Stimulated activated memory B cell treated with anti-CD40 and anti-IgM and Interleukin-4, amounts not matched to agents 10 μg/mL and 1 μg/mL and 100 μg/mL, for 72 hours (primary cell): Measurements from ENCODE around the gene BBS12.

Experiments
- ATAC-seq: fragments of 150-1000 bp; cut with Tn5 transposase; 2 replicates; pipeline ENCODE4 v1.10.0; 2021
- H3K27ac Mint-ChIP-seq: one replicate; pipeline ENCODE4 v1.8.0; 2022; ENCODE audit warnings: mild to moderate bottlenecking, mixed read lengths
- H3K27me3 Mint-ChIP-seq: one replicate; pipeline ENCODE4 v1.8.0; 2022; ENCODE audit warnings: mixed read lengths
- H3K36me3 Mint-ChIP-seq: one replicate; pipeline ENCODE4 v1.8.0; 2022; ENCODE audit warnings: mixed read lengths
- H3K4me1 Mint-ChIP-seq: one replicate; pipeline ENCODE4 v1.8.0; 2022; ENCODE audit warnings: mixed read lengths
- H3K4me3 Mint-ChIP-seq: one replicate; pipeline ENCODE4 v1.8.0; 2022; ENCODE audit warnings: mild to moderate bottlenecking, moderate library complexity, mixed read lengths
- H3K9me3 Mint-ChIP-seq: one replicate; pipeline ENCODE4 v1.8.0; 2022; ENCODE audit warnings: mixed read lengths

BBS12 gene

DNA sequence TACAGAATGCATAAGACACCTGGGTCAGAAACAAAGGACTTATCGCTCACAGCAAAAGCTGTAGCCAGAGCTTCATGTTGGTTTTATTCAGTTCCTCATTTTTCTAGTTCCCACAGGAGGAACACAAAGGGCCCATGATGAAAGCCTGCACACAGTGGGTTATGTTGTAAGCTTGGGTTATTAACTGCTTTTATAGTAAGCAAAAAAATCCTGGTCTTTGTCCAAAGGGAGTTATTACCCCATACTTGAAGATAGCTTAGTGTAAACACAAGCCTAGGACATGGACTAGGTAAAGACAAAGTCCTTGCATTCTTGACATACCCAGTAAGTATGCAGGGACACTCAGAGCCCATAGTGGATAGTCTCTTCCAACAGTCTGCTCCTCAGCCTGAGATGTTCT, 11.7 kb downstream of the BBS12 start:
- Mint-ChIP-seq H3K36me3 (peaks cover 17% of the 10 kb centered on the region), H3K27ac (no peak overlapping the region), H3K4me3 (no peak overlapping the region), H3K9me3 (no peaks in the 10 kb centered on the region), H3K27me3 (no peaks in the 10 kb centered on the region), H3K4me1 (no peaks in the 10 kb centered on the region)
- ATAC-seq, result no peak

DNA sequence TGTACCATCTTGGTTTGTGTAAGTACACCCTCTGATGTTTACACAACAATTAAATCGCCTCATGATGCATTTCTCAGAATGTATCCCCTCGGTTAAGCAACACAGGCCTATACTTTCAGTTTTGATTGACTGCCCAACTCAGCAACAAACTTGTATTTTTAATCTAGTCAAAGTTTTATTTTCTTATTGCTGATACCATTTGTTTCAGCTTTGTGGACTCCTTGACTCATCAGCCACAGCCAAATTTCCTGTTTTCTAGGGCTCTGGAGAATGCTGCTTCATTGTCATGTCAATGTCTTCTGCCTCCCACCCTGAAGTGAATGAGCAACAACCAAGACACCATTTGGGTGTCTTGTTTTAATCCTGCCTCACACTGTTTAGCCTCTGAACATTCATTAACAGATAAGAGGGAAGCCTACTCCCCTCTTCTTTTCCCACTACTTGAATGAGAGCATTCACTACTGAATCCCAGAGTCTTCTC, 14.0 kb downstream of the BBS12 start:
- H3K4me1 Mint-ChIP-seq, result no peaks in the 10 kb centered on the region
- peaks cover 18% of the 10 kb centered on the region for H3K27me3 Mint-ChIP-seq
- no peak for ATAC-seq
- no peak overlapping the region for H3K4me3 Mint-ChIP-seq
- H3K27ac Mint-ChIP-seq, result no peak overlapping the region
- H3K36me3 Mint-ChIP-seq, result peaks cover 17% of the 10 kb centered on the region
- no peaks in the 10 kb centered on the region for H3K9me3 Mint-ChIP-seq

- Mint-ChIP-seq H3K36me3 (peaks cover 16% of the 10 kb centered on the region), H3K4me1 (no peaks in the 10 kb centered on the region), H3K27me3 (peaks cover 24% of the 10 kb centered on the region), H3K27ac (no peak overlapping the region), H3K9me3 (no peaks in the 10 kb centered on the region), H3K4me3 (no peak overlapping the region)
- no peak for ATAC-seq
Measured at GRCh38 chr4:122747068-122747467, 14.6 kb downstream of the BBS12 start.

DNA sequence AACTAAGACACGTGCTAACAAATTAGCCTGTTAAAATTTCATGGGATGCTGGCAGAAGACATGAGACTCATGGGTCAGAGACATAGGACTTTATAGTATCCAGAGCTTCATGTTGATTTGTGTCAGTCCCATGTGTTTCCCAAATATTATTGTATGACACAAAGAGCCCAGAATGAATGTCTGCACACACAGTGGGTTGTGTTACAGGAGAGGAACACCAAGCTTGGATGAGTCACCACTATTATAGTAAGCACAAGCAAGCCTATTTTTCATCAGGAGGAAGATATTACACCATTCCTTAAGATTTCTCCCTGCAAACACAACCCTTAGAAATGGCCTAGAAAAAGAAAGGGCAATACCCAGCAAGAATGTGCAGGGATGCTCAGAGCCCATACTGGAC, 15.4 kb downstream of the BBS12 start:
- ATAC-seq, result no peak
- no peak overlapping the region for H3K27ac Mint-ChIP-seq
- H3K36me3 Mint-ChIP-seq, result peaks cover 8% of the 10 kb centered on the region
- peaks cover 26% of the 10 kb centered on the region for H3K27me3 Mint-ChIP-seq
- H3K4me3 Mint-ChIP-seq, result no peak overlapping the region
- no peaks in the 10 kb centered on the region for H3K4me1 Mint-ChIP-seq
- H3K9me3 Mint-ChIP-seq, result no peaks in the 10 kb centered on the region

DNA sequence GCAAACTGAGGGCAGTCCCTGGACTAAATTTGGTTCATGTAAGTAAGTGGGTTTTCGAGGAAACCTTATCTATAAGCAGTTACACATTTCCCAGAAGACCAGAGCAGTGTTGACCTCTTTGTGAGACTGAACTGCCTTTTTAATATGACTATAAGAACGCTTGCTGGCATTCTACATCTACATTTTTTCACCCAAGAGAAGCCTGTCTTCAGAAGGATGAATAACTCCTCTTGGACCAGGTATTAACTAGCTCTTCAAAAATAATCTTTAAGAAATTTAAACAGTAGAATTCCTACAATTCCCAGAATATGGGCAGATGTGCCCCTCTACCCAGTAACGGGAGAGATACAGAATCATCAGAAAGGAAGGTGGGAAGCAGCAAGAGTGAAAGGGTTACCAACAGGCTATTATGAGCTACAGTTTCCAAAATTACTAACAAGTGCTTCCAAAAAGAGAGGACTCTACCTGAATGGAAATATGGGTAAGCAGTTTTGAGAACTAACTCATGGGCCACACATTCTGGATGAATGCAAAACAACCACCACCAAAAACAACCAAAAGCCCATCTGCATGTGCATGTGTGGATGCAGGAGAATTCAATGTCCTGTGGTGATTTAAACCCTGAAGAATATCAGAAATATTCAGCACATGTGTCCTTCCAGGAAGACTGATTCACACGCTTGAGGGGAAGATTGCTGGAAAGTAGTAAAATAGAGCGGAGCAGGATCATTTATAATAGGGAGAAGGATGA, 17.4 kb downstream of the BBS12 start:
- Mint-ChIP-seq H3K27me3 (peaks cover 26% of the 10 kb centered on the region), H3K36me3 (no peaks in the 10 kb centered on the region), H3K9me3 (no peaks in the 10 kb centered on the region), H3K4me1 (no peaks in the 10 kb centered on the region), H3K27ac (no peak overlapping the region), H3K4me3 (no peak overlapping the region)
- ATAC-seq, result no peak

DNA sequence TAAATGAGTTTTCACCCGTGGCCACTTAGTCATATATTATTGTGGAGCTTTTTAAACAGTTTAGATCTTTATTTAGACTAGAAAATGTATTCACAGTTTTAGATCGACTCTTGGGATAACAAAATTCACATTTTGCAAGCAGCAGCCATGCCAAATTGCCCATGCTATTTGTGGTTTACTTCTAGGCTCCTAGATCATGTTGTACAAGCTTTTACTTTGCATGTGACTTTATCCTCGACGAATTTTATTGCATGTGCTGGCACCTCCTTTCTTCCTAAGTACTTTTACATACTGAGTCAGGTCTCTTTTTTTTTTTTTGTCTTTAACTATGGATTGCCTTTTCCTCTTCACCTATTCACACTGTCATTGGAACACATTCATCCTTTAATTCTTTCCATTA, 23.2 kb downstream of the BBS12 start:
- Mint-ChIP-seq H3K27ac (no peak overlapping the region), H3K4me1 (peaks cover 5% of the 10 kb centered on the region), H3K4me3 (no peak overlapping the region), H3K9me3 (no peaks in the 10 kb centered on the region), H3K27me3 (peaks cover 17% of the 10 kb centered on the region), H3K36me3 (no peaks in the 10 kb centered on the region)
- no peak for ATAC-seq

GRCh38 chr4:122758033-122758432, 25.5 kb downstream of the BBS12 start:
- Mint-ChIP-seq H3K36me3 (no peaks in the 10 kb centered on the region), H3K4me1 (peaks cover 15% of the 10 kb centered on the region), H3K27me3 (no peaks in the 10 kb centered on the region), H3K4me3 (no peak overlapping the region), H3K9me3 (no peaks in the 10 kb centered on the region), H3K27ac (no peak overlapping the region)
- ATAC-seq, result no peak

DNA sequence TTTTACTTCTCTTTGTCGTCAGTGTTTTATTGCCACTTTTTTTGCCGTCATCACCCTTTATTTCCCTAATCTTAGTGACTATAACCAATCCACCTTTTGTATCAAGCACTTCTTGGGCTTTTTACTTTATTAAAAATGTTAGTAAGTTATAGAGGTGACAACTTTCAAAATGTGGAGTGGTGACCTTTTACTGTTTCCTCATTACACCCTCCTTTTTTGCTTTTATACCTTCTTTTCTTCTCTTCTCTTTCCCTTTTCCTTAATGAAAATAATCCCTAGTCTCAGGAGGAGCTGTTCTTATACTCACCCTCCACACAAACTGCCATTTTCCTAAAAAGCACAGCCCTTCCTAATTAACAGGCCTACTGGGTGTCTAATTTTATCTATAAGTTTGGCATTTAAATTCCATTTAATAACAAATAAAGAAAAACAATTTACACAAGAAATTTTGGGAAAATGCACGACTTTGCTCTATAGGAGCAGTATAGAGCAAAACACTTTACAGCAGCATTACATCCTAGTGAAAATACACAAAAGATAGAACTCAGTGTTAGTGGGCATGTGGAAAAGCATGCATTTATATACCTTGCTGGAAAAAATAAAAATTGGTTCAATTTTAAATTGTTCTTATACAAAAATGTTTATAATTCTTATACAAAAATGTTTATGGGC, 27.3 kb downstream of the BBS12 start:
- Mint-ChIP-seq H3K27me3 (no peaks in the 10 kb centered on the region), H3K4me1 (peaks cover 21% of the 10 kb centered on the region), H3K4me3 (no peak overlapping the region), H3K9me3 (no peaks in the 10 kb centered on the region), H3K36me3 (no peaks in the 10 kb centered on the region), H3K27ac (no peak overlapping the region)
- ATAC-seq, result no peak

DNA sequence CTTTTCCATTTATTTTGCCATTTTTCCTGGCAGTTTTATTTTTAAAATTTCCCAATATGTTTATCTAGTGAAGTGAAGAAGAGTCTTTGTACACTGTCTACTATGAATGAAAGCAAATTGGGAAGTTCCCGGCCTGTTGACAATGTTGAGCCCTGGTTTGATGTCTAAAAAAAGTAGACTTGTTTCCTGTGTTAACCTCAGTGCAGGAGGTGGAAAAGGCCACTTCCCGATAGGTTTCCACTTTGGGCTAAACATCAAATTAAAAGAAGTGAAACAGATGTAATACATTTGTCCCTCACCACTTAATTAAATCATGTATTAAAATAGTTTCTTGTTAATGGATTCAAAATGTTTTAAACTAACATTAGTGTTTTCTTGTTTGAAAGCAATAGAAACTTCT, 30.0 kb downstream of the BBS12 start:
- H3K4me3 Mint-ChIP-seq, result no peak overlapping the region
- no peak overlapping the region for H3K27ac Mint-ChIP-seq
- H3K27me3 Mint-ChIP-seq, result peaks cover 5% of the 10 kb centered on the region
- H3K4me1 Mint-ChIP-seq, result peaks cover 25% of the 10 kb centered on the region
- peak; percentile 56 for ATAC-seq
- no peaks in the 10 kb centered on the region for H3K9me3 Mint-ChIP-seq
- no peaks in the 10 kb centered on the region for H3K36me3 Mint-ChIP-seq

- Mint-ChIP-seq H3K27me3 (peaks cover 9% of the 10 kb centered on the region), H3K4me3 (no peak overlapping the region), H3K27ac (no peak overlapping the region), H3K9me3 (no peaks in the 10 kb centered on the region), H3K36me3 (no peaks in the 10 kb centered on the region), H3K4me1 (peaks cover 21% of the 10 kb centered on the region)
- ATAC-seq, result no peak
Measured at GRCh38 chr4:122762966-122763716, 30.6 kb downstream of the BBS12 start.

DNA sequence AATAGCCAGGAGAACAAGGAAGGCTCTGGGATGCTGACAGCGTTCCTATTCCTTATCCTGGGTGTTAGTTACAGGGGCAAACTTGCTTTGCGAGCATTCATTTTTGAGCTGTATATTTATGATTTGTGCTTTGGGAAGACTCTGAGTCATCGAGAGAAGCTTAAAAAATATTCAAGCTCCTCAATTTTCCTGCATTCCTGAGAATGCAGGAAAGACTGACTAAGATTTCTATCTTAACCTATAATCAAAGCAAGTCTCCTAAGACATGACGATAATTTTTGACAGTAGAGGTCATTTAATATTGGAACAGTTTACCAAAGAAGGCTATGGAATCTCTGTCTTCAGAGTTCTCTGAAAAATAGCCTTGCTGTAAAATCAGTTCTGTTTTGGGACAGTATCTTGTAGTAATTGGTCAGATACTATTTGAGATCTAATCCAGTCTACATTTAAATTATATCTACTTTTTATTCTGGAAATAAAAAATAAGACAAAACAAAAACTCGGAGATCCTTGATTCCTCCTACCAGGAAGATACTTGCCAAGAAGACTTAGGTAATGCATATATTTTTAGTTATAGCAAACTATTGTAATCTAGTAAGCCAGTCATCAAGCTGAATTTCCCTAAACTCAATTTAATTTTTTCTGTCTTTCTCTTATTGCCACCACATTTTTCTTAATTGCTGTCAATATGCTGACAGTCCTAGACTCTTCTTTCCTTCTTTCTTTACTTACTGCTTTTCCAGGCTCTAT, 31.7 kb downstream of the BBS12 start:
- no peak for ATAC-seq
- no peaks in the 10 kb centered on the region for H3K36me3 Mint-ChIP-seq
- H3K4me1 Mint-ChIP-seq, result peaks cover 20% of the 10 kb centered on the region
- no peaks in the 10 kb centered on the region for H3K9me3 Mint-ChIP-seq
- no peak overlapping the region for H3K27ac Mint-ChIP-seq
- H3K4me3 Mint-ChIP-seq, result no peak overlapping the region
- H3K27me3 Mint-ChIP-seq, result peaks cover 9% of the 10 kb centered on the region

- ATAC-seq, result no peak
- no peaks in the 10 kb centered on the region for H3K9me3 Mint-ChIP-seq
- H3K36me3 Mint-ChIP-seq, result no peaks in the 10 kb centered on the region
- peaks cover 20% of the 10 kb centered on the region for H3K4me1 Mint-ChIP-seq
- no peak overlapping the region for H3K27ac Mint-ChIP-seq
- H3K27me3 Mint-ChIP-seq, result peaks cover 9% of the 10 kb centered on the region
- no peak overlapping the region for H3K4me3 Mint-ChIP-seq
Measured at GRCh38 chr4:122764821-122765215, 32.3 kb downstream of the BBS12 start.

- H3K27me3 Mint-ChIP-seq, result peaks cover 9% of the 10 kb centered on the region
- H3K36me3 Mint-ChIP-seq, result no peaks in the 10 kb centered on the region
- H3K27ac Mint-ChIP-seq, result no peak overlapping the region
- no peak overlapping the region for H3K4me3 Mint-ChIP-seq
- no peaks in the 10 kb centered on the region for H3K9me3 Mint-ChIP-seq
- peaks cover 20% of the 10 kb centered on the region for H3K4me1 Mint-ChIP-seq
- no peak for ATAC-seq
Measured at GRCh38 chr4:122765692-122766352, 33.3 kb downstream of the BBS12 start.

GRCh38 chr4:122766353-122766705, 33.8 kb downstream of the BBS12 start:
- Mint-ChIP-seq H3K27ac (no peak overlapping the region), H3K36me3 (no peaks in the 10 kb centered on the region), H3K9me3 (no peaks in the 10 kb centered on the region), H3K4me1 (peaks cover 20% of the 10 kb centered on the region), H3K27me3 (peaks cover 9% of the 10 kb centered on the region), H3K4me3 (no peak overlapping the region)
- no peak for ATAC-seq

DNA sequence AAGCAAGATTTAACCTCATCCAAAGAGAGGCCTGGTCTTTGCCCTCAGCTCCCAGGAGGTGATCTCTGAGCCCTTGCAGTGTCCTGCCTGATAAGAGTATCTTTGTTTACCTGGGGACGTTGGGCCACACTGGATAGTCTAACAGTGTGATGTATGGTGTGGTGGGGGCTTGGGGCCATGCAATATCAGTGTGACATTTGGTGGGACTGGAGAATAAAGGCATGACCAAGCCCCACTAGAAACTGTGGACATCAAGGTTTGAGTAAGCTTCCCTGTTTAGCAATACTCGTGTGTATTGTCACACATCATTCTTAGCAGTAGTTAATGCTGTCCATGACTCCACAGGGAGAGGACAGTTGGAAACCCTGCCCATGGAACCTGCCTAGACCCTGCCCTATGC, 34.4 kb downstream of the BBS12 start:
- Mint-ChIP-seq H3K27me3 (peaks cover 9% of the 10 kb centered on the region), H3K4me1 (peaks cover 20% of the 10 kb centered on the region), H3K27ac (no peak overlapping the region), H3K9me3 (no peaks in the 10 kb centered on the region), H3K36me3 (no peaks in the 10 kb centered on the region), H3K4me3 (no peak overlapping the region)
- no peak for ATAC-seq
